ENCODE results near the gene DOCK3. TPM values are rescaled to one million over a fixed set of nuclear protein-coding genes. Genes with fewer than 3 reads are reported as not detected.

The DOCK3 gene
- total and polyA plus RNA-seq, 4 donors, result 0.01 to 0.08 (median 0.06) TPM; not detected in 1

DNA sequence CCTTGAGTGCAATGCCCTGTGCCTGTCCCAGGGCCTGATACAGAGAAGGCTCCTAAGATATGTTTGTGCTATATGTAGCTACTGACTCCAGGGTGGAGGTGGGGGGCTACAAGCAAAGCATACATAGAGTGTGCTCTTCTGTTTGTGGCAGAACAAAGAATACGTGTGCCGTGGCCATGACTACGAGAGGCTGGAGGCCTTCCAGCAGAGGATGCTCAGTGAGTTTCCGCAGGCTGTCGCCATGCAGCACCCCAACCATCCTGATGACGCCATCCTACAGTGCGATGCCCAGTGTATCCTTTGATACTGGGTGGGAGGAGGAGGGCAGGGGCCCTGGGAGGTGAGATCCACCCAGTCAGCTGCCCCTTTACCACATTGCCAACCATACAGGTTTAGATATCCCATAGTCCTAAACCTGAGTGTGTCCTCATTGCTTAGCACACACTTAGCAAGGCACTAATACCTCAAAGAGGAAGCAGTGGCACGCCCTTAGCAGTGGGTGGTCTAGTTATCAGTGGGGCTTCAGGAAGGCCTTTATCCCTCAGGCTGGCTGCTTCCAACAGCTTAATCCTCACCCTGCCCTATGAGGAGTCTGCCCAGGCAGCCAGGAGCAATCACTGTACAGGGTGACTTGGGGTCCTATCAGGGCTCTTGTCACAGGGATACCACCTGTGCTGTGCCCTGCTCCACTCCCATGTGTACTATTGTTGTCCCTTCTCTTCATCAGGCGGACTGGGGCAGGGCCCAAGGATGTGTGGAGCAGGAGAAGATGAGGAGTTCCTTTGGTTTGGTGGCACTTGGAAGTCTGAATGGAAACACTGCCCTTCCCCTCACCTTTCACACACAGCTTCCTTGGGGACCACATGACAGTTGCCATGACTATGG lies 680.2 kb downstream of the DOCK3 start:
- Histone ChIP-seq H3K4me1 (ENCODE audit: control insufficient read depth in 4 of 4, insufficient read depth in 4 of 4, low read length in 3 of 4) (no peaks in the 10 kb centered on the region), H3K36me3 (ENCODE audit: control insufficient read depth in 4 of 4, insufficient read depth in 3 of 4, low read depth in 1 of 4, low read length in 3 of 4) (no peaks in the 10 kb centered on the region), H3K9me3 (ENCODE audit: control insufficient read depth in 4 of 4, low read length in 3 of 4) (no peaks in the 10 kb centered on the region), H3K27me3 (ENCODE audit: control insufficient read depth in 4 of 4, insufficient read depth in 4 of 4, low read length in 3 of 4) (no peaks in the 10 kb centered on the region), H3K27ac (ENCODE audit: low read depth in 1 of 2, low read length in 2 of 2) (no peak overlapping the region), H3K9ac (ENCODE audit: low read depth in 1 of 2, low read length in 2 of 2) (no peak overlapping the region), H3K4me3 (ENCODE audit: low read depth in 1 of 3, low read length in 3 of 3) (no peak overlapping the region)
- WGBS, result 89% methylated on average over 9 of the region's 9 CpGs
- TF ChIP-seq, protein P1, sequence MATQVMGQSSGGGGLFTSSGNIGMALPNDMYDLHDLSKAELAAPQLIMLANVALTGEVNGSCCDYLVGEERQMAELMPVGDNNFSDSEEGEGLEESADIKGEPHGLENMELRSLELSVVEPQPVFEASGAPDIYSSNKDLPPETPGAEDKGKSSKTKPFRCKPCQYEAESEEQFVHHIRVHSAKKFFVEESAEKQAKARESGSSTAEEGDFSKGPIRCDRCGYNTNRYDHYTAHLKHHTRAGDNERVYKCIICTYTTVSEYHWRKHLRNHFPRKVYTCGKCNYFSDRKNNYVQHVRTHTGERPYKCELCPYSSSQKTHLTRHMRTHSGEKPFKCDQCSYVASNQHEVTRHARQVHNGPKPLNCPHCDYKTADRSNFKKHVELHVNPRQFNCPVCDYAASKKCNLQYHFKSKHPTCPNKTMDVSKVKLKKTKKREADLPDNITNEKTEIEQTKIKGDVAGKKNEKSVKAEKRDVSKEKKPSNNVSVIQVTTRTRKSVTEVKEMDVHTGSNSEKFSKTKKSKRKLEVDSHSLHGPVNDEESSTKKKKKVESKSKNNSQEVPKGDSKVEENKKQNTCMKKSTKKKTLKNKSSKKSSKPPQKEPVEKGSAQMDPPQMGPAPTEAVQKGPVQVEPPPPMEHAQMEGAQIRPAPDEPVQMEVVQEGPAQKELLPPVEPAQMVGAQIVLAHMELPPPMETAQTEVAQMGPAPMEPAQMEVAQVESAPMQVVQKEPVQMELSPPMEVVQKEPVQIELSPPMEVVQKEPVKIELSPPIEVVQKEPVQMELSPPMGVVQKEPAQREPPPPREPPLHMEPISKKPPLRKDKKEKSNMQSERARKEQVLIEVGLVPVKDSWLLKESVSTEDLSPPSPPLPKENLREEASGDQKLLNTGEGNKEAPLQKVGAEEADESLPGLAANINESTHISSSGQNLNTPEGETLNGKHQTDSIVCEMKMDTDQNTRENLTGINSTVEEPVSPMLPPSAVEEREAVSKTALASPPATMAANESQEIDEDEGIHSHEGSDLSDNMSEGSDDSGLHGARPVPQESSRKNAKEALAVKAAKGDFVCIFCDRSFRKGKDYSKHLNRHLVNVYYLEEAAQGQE (IDR thresholded peaks at IDR 0.05), result no peak
- TF ChIP-seq HNF4G (IDR thresholded peaks at IDR 0.05), result no peak
- no peak for TF ChIP-seq YY1 (IDR thresholded peaks at IDR 0.05)
- TF ChIP-seq, protein P2, sequence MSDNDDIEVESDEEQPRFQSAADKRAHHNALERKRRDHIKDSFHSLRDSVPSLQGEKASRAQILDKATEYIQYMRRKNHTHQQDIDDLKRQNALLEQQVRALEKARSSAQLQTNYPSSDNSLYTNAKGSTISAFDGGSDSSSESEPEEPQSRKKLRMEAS (IDR thresholded peaks at IDR 0.05), result no peak
- TF ChIP-seq GABPA (IDR thresholded peaks at IDR 0.05 in 1 of 2, conservative IDR thresholded peaks at IDR 0.05 in 1 of 2), result no peak
- TF ChIP-seq RAD21 (IDR thresholded peaks at IDR 0.05), result no peak
- TF ChIP-seq, protein P3, sequence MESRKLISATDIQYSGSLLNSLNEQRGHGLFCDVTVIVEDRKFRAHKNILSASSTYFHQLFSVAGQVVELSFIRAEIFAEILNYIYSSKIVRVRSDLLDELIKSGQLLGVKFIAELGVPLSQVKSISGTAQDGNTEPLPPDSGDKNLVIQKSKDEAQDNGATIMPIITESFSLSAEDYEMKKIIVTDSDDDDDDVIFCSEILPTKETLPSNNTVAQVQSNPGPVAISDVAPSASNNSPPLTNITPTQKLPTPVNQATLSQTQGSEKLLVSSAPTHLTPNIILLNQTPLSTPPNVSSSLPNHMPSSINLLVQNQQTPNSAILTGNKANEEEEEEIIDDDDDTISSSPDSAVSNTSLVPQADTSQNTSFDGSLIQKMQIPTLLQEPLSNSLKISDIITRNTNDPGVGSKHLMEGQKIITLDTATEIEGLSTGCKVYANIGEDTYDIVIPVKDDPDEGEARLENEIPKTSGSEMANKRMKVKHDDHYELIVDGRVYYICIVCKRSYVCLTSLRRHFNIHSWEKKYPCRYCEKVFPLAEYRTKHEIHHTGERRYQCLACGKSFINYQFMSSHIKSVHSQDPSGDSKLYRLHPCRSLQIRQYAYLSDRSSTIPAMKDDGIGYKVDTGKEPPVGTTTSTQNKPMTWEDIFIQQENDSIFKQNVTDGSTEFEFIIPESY (IDR thresholded peaks at IDR 0.05), result no peak
- TF ChIP-seq FOXA1 (IDR thresholded peaks at IDR 0.05), result no peak
- no peak for TF ChIP-seq SP1 (IDR thresholded peaks at IDR 0.05)
- TF ChIP-seq TAF1 (conservative IDR thresholded peaks at IDR 0.05), result no peak
- DNase-seq (ENCODE audit: low spot score), result no peak

DNA sequence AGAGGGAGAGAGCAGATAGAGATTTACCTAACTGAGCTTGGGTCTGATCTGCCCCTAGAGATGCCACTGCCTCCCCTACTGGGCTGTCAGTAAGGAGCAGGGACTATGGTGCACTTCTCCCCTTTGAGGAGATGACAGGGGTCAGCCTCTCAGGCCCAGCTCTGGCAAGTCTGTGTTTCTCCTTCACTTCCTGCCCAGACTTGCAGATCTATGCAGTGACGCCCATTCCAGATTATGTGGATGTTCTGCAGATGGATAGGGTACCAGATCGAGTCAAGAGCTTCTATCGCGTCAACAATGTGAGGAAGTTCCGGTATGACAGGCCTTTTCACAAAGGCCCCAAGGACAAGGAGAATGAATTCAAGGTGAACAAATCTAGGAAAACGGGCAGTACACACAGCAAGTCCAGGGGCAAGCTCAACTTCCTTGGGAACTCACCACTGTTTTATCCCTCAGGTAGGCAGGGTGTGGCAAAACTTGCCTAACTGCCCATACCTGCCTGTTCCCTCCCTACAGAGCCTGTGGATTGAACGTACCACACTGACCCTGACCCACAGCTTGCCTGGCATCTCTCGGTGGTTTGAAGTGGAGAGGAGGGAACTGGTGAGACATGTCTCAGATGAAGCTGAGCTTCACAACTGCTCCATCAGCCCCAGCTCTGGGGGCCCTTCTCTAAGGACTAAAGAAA lies 681.3 kb downstream of the DOCK3 start:
- H3K4me3 ChIP-seq (ENCODE audit: low read depth in 1 of 3, low read length in 3 of 3), result no peak overlapping the region
- TF ChIP-seq, protein P4, sequence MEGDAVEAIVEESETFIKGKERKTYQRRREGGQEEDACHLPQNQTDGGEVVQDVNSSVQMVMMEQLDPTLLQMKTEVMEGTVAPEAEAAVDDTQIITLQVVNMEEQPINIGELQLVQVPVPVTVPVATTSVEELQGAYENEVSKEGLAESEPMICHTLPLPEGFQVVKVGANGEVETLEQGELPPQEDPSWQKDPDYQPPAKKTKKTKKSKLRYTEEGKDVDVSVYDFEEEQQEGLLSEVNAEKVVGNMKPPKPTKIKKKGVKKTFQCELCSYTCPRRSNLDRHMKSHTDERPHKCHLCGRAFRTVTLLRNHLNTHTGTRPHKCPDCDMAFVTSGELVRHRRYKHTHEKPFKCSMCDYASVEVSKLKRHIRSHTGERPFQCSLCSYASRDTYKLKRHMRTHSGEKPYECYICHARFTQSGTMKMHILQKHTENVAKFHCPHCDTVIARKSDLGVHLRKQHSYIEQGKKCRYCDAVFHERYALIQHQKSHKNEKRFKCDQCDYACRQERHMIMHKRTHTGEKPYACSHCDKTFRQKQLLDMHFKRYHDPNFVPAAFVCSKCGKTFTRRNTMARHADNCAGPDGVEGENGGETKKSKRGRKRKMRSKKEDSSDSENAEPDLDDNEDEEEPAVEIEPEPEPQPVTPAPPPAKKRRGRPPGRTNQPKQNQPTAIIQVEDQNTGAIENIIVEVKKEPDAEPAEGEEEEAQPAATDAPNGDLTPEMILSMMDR (IDR thresholded peaks at IDR 0.05; ENCODE audit: low read depth, low read length, missing input control), result no peak
- TF ChIP-seq HNF4G (IDR thresholded peaks at IDR 0.05) (no peak), FOXA1 (IDR thresholded peaks at IDR 0.05) (no peak), HNF4A (conservative IDR thresholded peaks at IDR 0.05) (no peak), NR2F2 (IDR thresholded peaks at IDR 0.05) (no peak), YY1 (IDR thresholded peaks at IDR 0.05) (no peak), RXRA (IDR thresholded peaks at IDR 0.05) (no peak), SP1 (IDR thresholded peaks at IDR 0.05) (no peak), TAF1 (conservative IDR thresholded peaks at IDR 0.05) (no peak), RAD21 (IDR thresholded peaks at IDR 0.05) (no peak)
- TF ChIP-seq, protein P5, sequence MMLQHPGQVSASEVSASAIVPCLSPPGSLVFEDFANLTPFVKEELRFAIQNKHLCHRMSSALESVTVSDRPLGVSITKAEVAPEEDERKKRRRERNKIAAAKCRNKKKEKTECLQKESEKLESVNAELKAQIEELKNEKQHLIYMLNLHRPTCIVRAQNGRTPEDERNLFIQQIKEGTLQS (IDR thresholded peaks at IDR 0.05), result no peak
- TF ChIP-seq, protein P1 (IDR thresholded peaks at IDR 0.05), result no peak
- no peaks in the 10 kb centered on the region for H3K36me3 ChIP-seq (ENCODE audit: control insufficient read depth in 4 of 4, insufficient read depth in 3 of 4, low read depth in 1 of 4, low read length in 3 of 4)
- H3K9ac ChIP-seq (ENCODE audit: low read depth in 1 of 2, low read length in 2 of 2), result no peak overlapping the region
- H3K9me3 ChIP-seq (ENCODE audit: control insufficient read depth in 4 of 4, low read length in 3 of 4), result no peaks in the 10 kb centered on the region
- H3K27ac ChIP-seq (ENCODE audit: low read depth in 1 of 2, low read length in 2 of 2), result no peak overlapping the region
- WGBS, result 80% methylated on average over 8 of the region's 8 CpGs
- no peaks in the 10 kb centered on the region for H3K27me3 ChIP-seq (ENCODE audit: control insufficient read depth in 4 of 4, insufficient read depth in 4 of 4, low read length in 3 of 4)
- DNase-seq (ENCODE audit: low spot score), result no peak
- no peaks in the 10 kb centered on the region for H3K4me1 ChIP-seq (ENCODE audit: control insufficient read depth in 4 of 4, insufficient read depth in 4 of 4, low read length in 3 of 4)

Data from liver (tissue), 9 donors.